Left lung (tissue), 10 donors: ENCODE data around the gene STARD7. TPM values are rescaled to one million over a fixed set of nuclear protein-coding genes. Genes with fewer than 3 reads are reported as not detected.

Experiments used
- ATAC-seq: fragments of 200-7000 bp; cut with Tn5 transposase; one replicate; pipeline ENCODE4 v1.9.1; 2020; ENCODE audit warnings: moderate library complexity
- DNase-seq, 4 donors: peaks; one replicate each; pipeline ENCODE4 v3.0.0-alpha.2; 2013 to 2020
- H3K27ac ChIP-seq, 2 donors: fragments of 200-600 bp; sonication (generic) in 1 of 2; one replicate each; pipeline versions ENCODE4 v1.5.0 to v1.8.0; 2020 to 2021
- H3K27me3 ChIP-seq, 2 donors: fragments of 200-600 bp; sonication (generic) in 1 of 2; one replicate each; pipeline versions ENCODE4 v1.5.0 to v1.8.0; 2020 to 2021
- H3K36me3 ChIP-seq, 2 donors: fragments of 200-600 bp; sonication (generic) in 1 of 2; one replicate each; pipeline versions ENCODE4 v1.5.0 to v1.8.0; 2020 to 2021
- H3K4me1 ChIP-seq, 2 donors: fragments of 200-600 bp; one replicate each; pipeline ENCODE4 v1.8.0; 2021
- H3K4me3 ChIP-seq, 2 donors: fragments of 200-600 bp; sonication (generic) in 1 of 2; one replicate each; pipeline versions ENCODE4 v1.5.0 to v1.8.0; 2020 to 2021; ENCODE audit warnings: mild to moderate bottlenecking in 1 of 2
- H3K9me3 ChIP-seq, 2 donors: fragments of 200-600 bp; sonication (generic) in 1 of 2; one replicate each; pipeline versions ENCODE4 v1.5.0 to v1.8.0; 2020 to 2021
- CTCF ChIP-seq, 2 donors: fragments of 200-600 bp; sonication (generic) in 1 of 2; IDR thresholded peaks; one replicate each; pipeline versions ENCODE4 v1.5.0 to v1.8.0; 2021; ENCODE audit warnings: antibody characterized with exemption in 2 of 2
- intact Hi-C, 2 donors: fragments of 100-400 bp; cut with DNase I; formaldehyde crosslinking; loops; one replicate each; pipeline versions ENCODE4 v1.11.2 to v1.14.2; 2022
- polyA plus RNA-seq, 6 donors: library from polyadenylated mRNA; unstranded; fragments of 120-200 nt; gene quantifications; one replicate each; pipeline ENCODE4 v1.2.1, GENCODE V29; 2013; ENCODE audit not compliant: insufficient read length in 6 of 6
- total RNA-seq, 2 donors: library from RNA; stranded (reverse); fragmentation: NEBNext Ultra II Directional; extraction: Animal tissue kit (Norgen Biotek cat#: 25700); gene quantifications; one replicate each; pipeline ENCODE4 v1.2.1, GENCODE V29; 2021
- donor health status: DM: no; HTN: yes; CAD: no.
- donor health status: DM: no; HTN: no; CAD: no.

Gene STARD7
- total and polyA plus RNA-seq, 8 donors: 99.2 to 142 (median 112) TPM

DNA sequence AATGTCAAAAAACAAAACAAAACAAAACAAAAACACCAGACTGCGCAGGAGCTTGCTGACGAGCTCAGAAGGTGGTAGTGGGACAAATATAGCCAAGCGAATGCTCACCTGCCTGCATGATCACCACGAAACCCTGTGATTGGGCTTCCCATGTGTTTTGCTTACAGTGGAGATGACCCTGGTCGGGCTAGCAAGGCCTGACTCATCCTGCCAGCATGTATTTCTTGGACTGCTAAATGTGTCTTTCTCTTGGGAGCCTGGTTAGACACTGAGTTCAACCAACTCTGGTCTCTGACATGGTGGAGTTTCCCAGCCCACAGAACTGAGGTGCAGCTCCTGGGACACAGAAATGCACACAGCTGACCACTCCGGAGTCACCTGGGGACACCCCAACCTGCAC, 32.7 kb downstream of the STARD7 start:
- DNase-seq: no peak
- ATAC-seq: no peak
- intact Hi-C loops: no loop called here
- Histone ChIP-seq H3K9me3 (no peaks in the 10 kb centered on the region), H3K4me3 (no peak overlapping the region), H3K36me3 (no peaks in the 10 kb centered on the region), H3K4me1 (no peaks in the 10 kb centered on the region), H3K27me3 (no peaks in the 10 kb centered on the region), H3K27ac (no peak overlapping the region)
- no peak for TF ChIP-seq CTCF (IDR thresholded peaks at IDR 0.05)

GRCh38 chr2:96174251-96175144, 34.1 kb downstream of the STARD7 start:
- Histone ChIP-seq H3K4me1 (no peaks in the 10 kb centered on the region), H3K36me3 (no peaks in the 10 kb centered on the region), H3K27me3 (no peaks in the 10 kb centered on the region), H3K4me3 (no peak overlapping the region), H3K9me3 (peaks cover 0 to 4% of the 10 kb centered on the region in 2 donors), H3K27ac (no peak overlapping the region)
- intact Hi-C loops: no loop called here
- peak; percentile 37 to 92 (median 72) for DNase-seq
- TF ChIP-seq CTCF (IDR thresholded peaks at IDR 0.05): peak; percentile 89 to 94
- ATAC-seq: peak; percentile 99

DNA sequence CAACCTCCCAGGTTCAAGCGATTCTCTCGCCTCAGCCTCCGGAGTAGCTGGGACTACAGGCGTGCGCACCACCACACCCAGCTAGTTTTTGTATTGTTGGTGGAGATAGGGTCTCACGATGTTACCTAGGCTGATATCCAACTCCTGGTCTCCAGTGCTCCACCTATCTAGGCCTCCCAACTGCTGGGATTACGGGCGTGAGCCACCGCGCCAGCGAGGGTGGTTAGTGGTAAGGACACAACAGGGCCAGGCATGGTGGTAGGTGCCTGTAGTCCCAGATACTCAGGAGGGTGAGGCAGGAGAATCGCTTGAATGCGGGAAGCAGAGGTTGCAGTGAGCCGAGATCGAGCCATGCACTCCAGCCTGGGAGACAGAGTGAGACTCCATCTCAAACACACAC, 36.8 kb downstream of the STARD7 start:
- no peaks in the 10 kb centered on the region for H3K4me1 ChIP-seq
- H3K27me3 ChIP-seq: no peaks in the 10 kb centered on the region
- intact Hi-C loops: no loop called here
- DNase-seq: no peak
- no peak overlapping the region for H3K27ac ChIP-seq
- no peak overlapping the region for H3K4me3 ChIP-seq
- peaks cover 0 to 4% of the 10 kb centered on the region in 2 donors for H3K9me3 ChIP-seq
- no peak for TF ChIP-seq CTCF (IDR thresholded peaks at IDR 0.05)
- no peak for ATAC-seq
- H3K36me3 ChIP-seq: no peaks in the 10 kb centered on the region

DNA sequence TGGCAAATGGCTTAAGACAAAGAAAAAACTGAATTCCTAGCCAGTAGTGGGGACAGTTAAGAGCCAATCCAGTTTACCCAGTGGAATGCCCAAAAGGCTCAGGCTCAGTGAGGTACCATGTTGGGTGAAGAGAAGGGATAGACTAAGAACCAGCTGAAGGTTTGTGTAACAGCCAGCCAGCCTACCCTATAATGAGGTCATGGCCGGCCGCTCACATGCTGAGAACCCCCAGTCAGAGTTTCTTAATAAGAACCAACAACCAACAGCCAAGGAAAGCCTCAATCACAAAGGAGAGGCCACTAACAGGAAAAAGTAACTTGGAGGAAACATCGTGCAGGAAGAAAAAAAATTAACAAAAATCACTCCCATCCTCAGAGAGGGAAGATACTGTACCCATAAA, 38.0 kb downstream of the STARD7 start:
- Histone ChIP-seq H3K27me3 (no peaks in the 10 kb centered on the region), H3K4me3 (no peak overlapping the region), H3K9me3 (peaks cover 0 to 4% of the 10 kb centered on the region in 2 donors), H3K27ac (no peak overlapping the region), H3K4me1 (no peaks in the 10 kb centered on the region), H3K36me3 (no peaks in the 10 kb centered on the region)
- DNase-seq (no peak), ATAC-seq (no peak)
- TF ChIP-seq CTCF (IDR thresholded peaks at IDR 0.05): no peak
- intact Hi-C loops: no loop called here

GRCh38 chr2:96169868-96170507, 38.6 kb downstream of the STARD7 start:
- H3K27me3 ChIP-seq: no peaks in the 10 kb centered on the region
- H3K9me3 ChIP-seq: peaks cover 0 to 4% of the 10 kb centered on the region in 2 donors
- H3K36me3 ChIP-seq: no peaks in the 10 kb centered on the region
- intact Hi-C loops: no loop called here
- H3K27ac ChIP-seq: no peak overlapping the region
- DNase-seq (no peak), ATAC-seq (no peak)
- H3K4me1 ChIP-seq: no peaks in the 10 kb centered on the region
- H3K4me3 ChIP-seq: no peak overlapping the region
- no peak for TF ChIP-seq CTCF (IDR thresholded peaks at IDR 0.05)
